Neuronal stem cell (in vitro differentiated cells): ENCODE results near the gene AK9.

Experiments
- DNase-seq: peaks from one replicate; pipeline ENCODE4 v3.0.0-alpha.2; 2013; ENCODE audit warnings: low spot score
- H2AFZ ChIP-seq: one replicate; pipeline ENCODE4 v1.6.1; 2013; ENCODE audit warnings: mild to moderate bottlenecking, low read length, inconsistent platforms
- H2AK5ac ChIP-seq: 2 replicates; pipeline ENCODE4 v1.6.1; 2013; ENCODE audit warnings: low read depth, mild to moderate bottlenecking, inconsistent platforms, low read length, moderate library complexity, mixed read lengths
- H2BK120ac ChIP-seq: 2 replicates; pipeline ENCODE4 v1.6.1; 2013; ENCODE audit warnings: low read depth, mild to moderate bottlenecking, inconsistent platforms, low read length, moderate library complexity, mixed read lengths
- H2BK12ac ChIP-seq: one replicate; pipeline ENCODE4 v1.6.1; 2013; ENCODE audit warnings: low read length, inconsistent platforms
- H2BK15ac ChIP-seq: 2 replicates; pipeline ENCODE4 v1.6.1; 2013; ENCODE audit warnings: mild to moderate bottlenecking, low read length, inconsistent platforms, mixed read lengths
- H2BK5ac ChIP-seq: one replicate; pipeline ENCODE4 v1.6.1; 2013; ENCODE audit warnings: inconsistent platforms, mild to moderate bottlenecking, low read length, moderate library complexity
- H3K14ac ChIP-seq: one replicate; pipeline ENCODE4 v1.6.1; 2013; ENCODE audit warnings: low read length, inconsistent platforms
- H3K18ac ChIP-seq: 2 replicates; pipeline ENCODE4 v1.6.1; 2013; ENCODE audit warnings: low read length, inconsistent platforms
- H3K23ac ChIP-seq: 2 replicates; pipeline ENCODE4 v1.6.1; 2013; ENCODE audit warnings: low read depth, mild to moderate bottlenecking, mixed read lengths, low read length, inconsistent platforms; ENCODE audit not compliant: poor library complexity
- H3K27ac ChIP-seq: replicated peaks from 3 replicates; pipeline ENCODE4 v1.5.1; 2013; ENCODE audit warnings: low read length, inconsistent platforms
- H3K27me3 ChIP-seq, 3 experiments: 2 replicates each; pipeline ENCODE4 v1.6.1; 2013; ENCODE audit warnings: low read length in 3 of 3, mild to moderate bottlenecking in 2 of 3, inconsistent platforms in 1 of 3, low read depth in 1 of 3, mixed read lengths in 1 of 3, moderate library complexity in 1 of 3; ENCODE audit not compliant: control insufficient read depth in 3 of 3, insufficient read depth in 3 of 3
- H3K36me3 ChIP-seq, 2 donors: replicated peaks in 1 of 2; 2 replicates each; pipeline ENCODE4 v1.6.1; 2013; ENCODE audit warnings: low read length in 2 of 2; ENCODE audit not compliant: control insufficient read depth in 2 of 2, insufficient read depth in 2 of 2
- H3K4ac ChIP-seq: 2 replicates; pipeline ENCODE4 v1.6.1; 2013; ENCODE audit warnings: inconsistent platforms, mild to moderate bottlenecking, low read length, moderate library complexity
- H3K4me1 ChIP-seq, 2 donors: 1 replicate in 1 of 2; 2 replicates in 1 of 2; pipeline ENCODE4 v1.6.1; 2013; ENCODE audit warnings: low read length in 2 of 2, low read depth in 1 of 2; ENCODE audit not compliant: control insufficient read depth in 2 of 2, insufficient read depth in 1 of 2
- H3K4me2 ChIP-seq: one replicate; pipeline ENCODE4 v1.6.1; 2013; ENCODE audit warnings: mild to moderate bottlenecking, low read length, inconsistent platforms; ENCODE audit not compliant: insufficient read depth, poor library complexity, severe bottlenecking
- H3K4me3 ChIP-seq, 2 donors: 2 replicates each; pipeline ENCODE4 v1.5.1; 2013; ENCODE audit warnings: low read length in 2 of 2, mild to moderate bottlenecking in 2 of 2, inconsistent platforms in 1 of 2, moderate library complexity in 1 of 2
- H3K79me1 ChIP-seq: one replicate; pipeline ENCODE4 v1.6.1; 2013; ENCODE audit warnings: low read depth, mild to moderate bottlenecking, inconsistent platforms, low read length, moderate library complexity
- H3K9ac ChIP-seq: one replicate; pipeline ENCODE4 v1.6.1; 2013; ENCODE audit warnings: mild to moderate bottlenecking, low read depth, low read length, inconsistent platforms; ENCODE audit not compliant: poor library complexity
- H3K9me3 ChIP-seq, 2 donors: replicated peaks in 1 of 2; 2 replicates each; pipeline versions ENCODE3 to v1.6.1; 2013; ENCODE audit warnings: low read length in 2 of 2, mild to moderate bottlenecking in 2 of 2, inconsistent platforms in 1 of 2, low read depth in 1 of 2, mixed read lengths in 1 of 2, moderate library complexity in 1 of 2; ENCODE audit not compliant: control insufficient read depth in 2 of 2, insufficient read depth in 1 of 2
- H4K8ac ChIP-seq: one replicate; pipeline ENCODE4 v1.6.1; 2013; ENCODE audit warnings: low read depth, mild to moderate bottlenecking, inconsistent platforms, low read length, moderate library complexity
- H4K91ac ChIP-seq: one replicate; pipeline ENCODE4 v1.6.1; 2013; ENCODE audit warnings: low read length, low read depth, mild to moderate bottlenecking, inconsistent platforms; ENCODE audit not compliant: poor library complexity
- WGBS, 2 donors: extraction: QIAGEN DNeasy Blood & Tissue Kit; methylation state at CpG; one replicate each; pipeline ENCODE4 v1.1.7; 2013; ENCODE audit warnings: missing lambda C conversion rate in 2 of 2, mixed read lengths in 1 of 2; ENCODE audit not compliant: insufficient read length in 2 of 2, insufficient replicate concordance in 1 of 2; ENCODE audit errors: extremely low coverage in 2 of 2; 5-methylcytosine and 5-hydroxymethylcytosine counted together

AK9 gene

DNA sequence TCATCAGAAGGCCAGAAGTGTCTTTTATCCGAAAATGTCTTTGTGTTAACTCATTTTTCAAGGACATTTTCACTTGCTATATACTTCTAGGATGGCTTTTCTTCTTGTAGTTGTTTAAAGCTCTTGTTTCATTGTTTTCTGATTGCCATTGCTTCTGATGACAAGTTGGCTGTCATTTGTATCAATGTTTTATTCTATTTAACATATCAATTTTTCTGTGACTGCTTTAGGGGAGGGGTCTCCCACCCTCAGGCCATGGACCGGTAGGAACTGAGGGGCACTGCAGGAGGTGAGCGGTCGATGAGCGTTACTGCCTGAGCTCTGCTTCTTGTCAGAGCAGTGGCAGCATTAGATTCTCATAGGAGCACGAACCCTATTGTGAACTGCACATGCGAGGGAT, 65.8 kb downstream of the AK9 start:
- no peak overlapping the region for H3K14ac ChIP-seq

GRCh38 chr6:109623288-109623687, 67.7 kb downstream of the AK9 start:
- H3K4me3 ChIP-seq: no peak overlapping the region
- WGBS, 2 donors: no CpG with 5 or more reads among the region's 3 CpGs

More for the DNA sequence above, 65.8 kb downstream of the AK9 start:
- H3K4me2 ChIP-seq: no peak overlapping the region
- no peak overlapping the region for H2BK15ac ChIP-seq
- no peaks in the 10 kb centered on the region for H3K79me1 ChIP-seq
- no peak overlapping the region for H4K8ac ChIP-seq
- H3K9me3 ChIP-seq: peaks cover 0 to 2% of the 10 kb centered on the region in 2 donors
- no peak overlapping the region for H3K23ac ChIP-seq
- no peak overlapping the region for H4K91ac ChIP-seq
- WGBS, 2 donors: no CpG with 5 or more reads among the region's 7 CpGs
- no peak overlapping the region for H3K18ac ChIP-seq
- no peak for DNase-seq
- no peak overlapping the region for H2BK120ac ChIP-seq
- H2AFZ ChIP-seq: no peak overlapping the region
- no peak overlapping the region for H2BK12ac ChIP-seq
- no peak overlapping the region for H3K4me3 ChIP-seq
- H3K4me1 ChIP-seq: no peaks in the 10 kb centered on the region
- no peaks in the 10 kb centered on the region for H3K36me3 ChIP-seq
- H2BK5ac ChIP-seq: no peak overlapping the region
- peaks cover 0 to 2% (median 0%) of the 10 kb centered on the region in 3 experiments for H3K27me3 ChIP-seq
- H2AK5ac ChIP-seq: no peak overlapping the region
- H3K9ac ChIP-seq: no peak overlapping the region
- no peak overlapping the region for H3K27ac ChIP-seq
- H3K4ac ChIP-seq: no peak overlapping the region

DNA sequence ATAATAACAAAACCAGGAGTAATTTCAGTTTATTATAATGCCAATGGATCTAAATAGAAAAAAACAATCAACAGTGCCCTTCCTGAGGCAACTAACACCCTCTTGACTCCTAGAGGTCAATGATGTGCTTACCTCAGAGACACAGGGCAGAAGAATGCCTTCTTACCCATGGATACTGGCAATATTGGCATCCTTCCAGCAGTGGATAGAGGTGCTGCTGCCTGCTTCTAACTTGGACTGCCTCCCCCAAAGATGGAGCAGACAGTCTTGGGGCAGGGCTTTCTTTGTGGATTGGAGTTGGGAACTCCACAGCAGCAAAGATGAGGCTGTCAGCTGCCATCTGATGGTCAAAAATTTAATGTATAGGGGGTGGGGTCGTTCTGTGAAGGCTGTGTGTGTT, 78.7 kb downstream of the AK9 start:
- H3K27me3 ChIP-seq: no peaks in the 10 kb centered on the region
- no peak overlapping the region for H3K4me3 ChIP-seq
- H4K91ac ChIP-seq: no peak overlapping the region
- H2AK5ac ChIP-seq: no peak overlapping the region
- no CpG with 5 or more reads among the region's 1 CpG for WGBS, 2 donors
- DNase-seq: no peak
- no peak overlapping the region for H3K23ac ChIP-seq
- no peak overlapping the region for H4K8ac ChIP-seq
- no peak overlapping the region for H2BK15ac ChIP-seq
- H3K79me1 ChIP-seq: no peaks in the 10 kb centered on the region
- H2BK120ac ChIP-seq: no peak overlapping the region
- no peak overlapping the region for H2BK5ac ChIP-seq
- no peak overlapping the region for H3K18ac ChIP-seq
- no peak overlapping the region for H2BK12ac ChIP-seq
- H3K14ac ChIP-seq: no peak overlapping the region
- no peak overlapping the region for H3K27ac ChIP-seq
- H3K36me3 ChIP-seq: no peaks in the 10 kb centered on the region
- H2AFZ ChIP-seq: no peak overlapping the region
- no peak overlapping the region for H3K4ac ChIP-seq
- H3K9ac ChIP-seq: no peak overlapping the region
- no peaks in the 10 kb centered on the region for H3K4me1 ChIP-seq
- H3K4me2 ChIP-seq: no peak overlapping the region
- peaks cover 0 to 3% of the 10 kb centered on the region in 2 donors for H3K9me3 ChIP-seq

More at GRCh38 chr6:109623288-109623687, 67.7 kb downstream of the AK9 start:
- H3K18ac ChIP-seq: no peak overlapping the region
- no peak overlapping the region for H2AK5ac ChIP-seq
- no peak overlapping the region for H2BK5ac ChIP-seq
- no peak overlapping the region for H3K27ac ChIP-seq
- H2BK120ac ChIP-seq: no peak overlapping the region
- no peak overlapping the region for H2BK15ac ChIP-seq
- H4K91ac ChIP-seq: no peak overlapping the region
- H3K27me3 ChIP-seq: peaks cover 0 to 2% (median 0%) of the 10 kb centered on the region in 3 experiments
- H4K8ac ChIP-seq: no peak overlapping the region
- H3K9me3 ChIP-seq: peaks cover 0 to 2% of the 10 kb centered on the region in 2 donors
- no peak overlapping the region for H2BK12ac ChIP-seq
- no peaks in the 10 kb centered on the region for H3K36me3 ChIP-seq
- H3K14ac ChIP-seq: no peak overlapping the region
- no peak overlapping the region for H2AFZ ChIP-seq
- H3K79me1 ChIP-seq: no peaks in the 10 kb centered on the region
- no peak for DNase-seq
- no peak overlapping the region for H3K4me2 ChIP-seq
- H3K9ac ChIP-seq: no peak overlapping the region
- no peaks in the 10 kb centered on the region for H3K4me1 ChIP-seq
- H3K23ac ChIP-seq: no peak overlapping the region
- H3K4ac ChIP-seq: no peak overlapping the region

GRCh38 chr6:109611502-109611901, 79.5 kb downstream of the AK9 start:
- H3K23ac ChIP-seq: no peak overlapping the region
- H2AK5ac ChIP-seq: no peak overlapping the region
- H4K8ac ChIP-seq: no peak overlapping the region
- no peak for DNase-seq
- no peaks in the 10 kb centered on the region for H3K4me1 ChIP-seq
- H3K9ac ChIP-seq: no peak overlapping the region
- no peaks in the 10 kb centered on the region for H3K79me1 ChIP-seq
- no peak overlapping the region for H4K91ac ChIP-seq
- no peak overlapping the region for H3K4me2 ChIP-seq
- H3K14ac ChIP-seq: no peak overlapping the region
- H3K4ac ChIP-seq: no peak overlapping the region
- H3K4me3 ChIP-seq: no peak overlapping the region
- H2AFZ ChIP-seq: no peak overlapping the region
- H2BK120ac ChIP-seq: no peak overlapping the region
- H3K9me3 ChIP-seq: peaks cover 0 to 3% of the 10 kb centered on the region in 2 donors
- no peak overlapping the region for H2BK5ac ChIP-seq
- H3K27me3 ChIP-seq: no peaks in the 10 kb centered on the region
- no peak overlapping the region for H3K27ac ChIP-seq
- no CpG with 5 or more reads among the region's 1 CpG for WGBS, 2 donors
- no peak overlapping the region for H2BK15ac ChIP-seq
- H2BK12ac ChIP-seq: no peak overlapping the region
- no peak overlapping the region for H3K18ac ChIP-seq
- H3K36me3 ChIP-seq: no peaks in the 10 kb centered on the region
